ENCODE results near the gene KIF6.

KIF6 gene

DNA sequence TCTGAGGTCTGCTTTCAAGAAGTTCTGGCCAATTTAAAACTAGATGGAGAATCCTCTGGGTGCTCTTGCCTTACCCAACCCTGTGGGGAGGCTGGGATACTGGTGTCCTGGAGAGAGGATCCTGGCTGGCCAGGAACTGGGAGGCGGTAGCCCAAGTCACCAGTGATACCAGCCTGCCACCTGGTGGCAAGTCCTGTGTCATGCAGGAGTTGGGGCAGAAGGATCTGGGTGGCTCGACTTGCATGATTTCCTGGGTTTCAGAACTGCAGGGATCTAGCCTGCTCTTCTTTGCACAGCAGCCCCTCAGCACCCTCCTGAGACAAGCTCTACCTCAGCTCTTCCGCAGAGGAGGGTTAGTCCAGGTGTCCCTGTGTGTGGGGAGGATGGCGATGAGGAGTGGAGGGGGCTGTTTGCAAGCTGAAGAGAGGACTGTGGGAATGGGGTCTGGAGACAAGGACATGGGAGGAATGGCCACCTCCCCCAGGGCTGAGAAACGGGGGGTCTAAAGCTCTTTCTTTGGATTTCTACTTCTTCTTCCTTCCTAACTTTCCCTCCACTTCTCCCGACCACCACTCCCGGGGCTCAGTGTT, 415.2 kb downstream of the KIF6 start:
- TF ChIP-seq, protein P1, sequence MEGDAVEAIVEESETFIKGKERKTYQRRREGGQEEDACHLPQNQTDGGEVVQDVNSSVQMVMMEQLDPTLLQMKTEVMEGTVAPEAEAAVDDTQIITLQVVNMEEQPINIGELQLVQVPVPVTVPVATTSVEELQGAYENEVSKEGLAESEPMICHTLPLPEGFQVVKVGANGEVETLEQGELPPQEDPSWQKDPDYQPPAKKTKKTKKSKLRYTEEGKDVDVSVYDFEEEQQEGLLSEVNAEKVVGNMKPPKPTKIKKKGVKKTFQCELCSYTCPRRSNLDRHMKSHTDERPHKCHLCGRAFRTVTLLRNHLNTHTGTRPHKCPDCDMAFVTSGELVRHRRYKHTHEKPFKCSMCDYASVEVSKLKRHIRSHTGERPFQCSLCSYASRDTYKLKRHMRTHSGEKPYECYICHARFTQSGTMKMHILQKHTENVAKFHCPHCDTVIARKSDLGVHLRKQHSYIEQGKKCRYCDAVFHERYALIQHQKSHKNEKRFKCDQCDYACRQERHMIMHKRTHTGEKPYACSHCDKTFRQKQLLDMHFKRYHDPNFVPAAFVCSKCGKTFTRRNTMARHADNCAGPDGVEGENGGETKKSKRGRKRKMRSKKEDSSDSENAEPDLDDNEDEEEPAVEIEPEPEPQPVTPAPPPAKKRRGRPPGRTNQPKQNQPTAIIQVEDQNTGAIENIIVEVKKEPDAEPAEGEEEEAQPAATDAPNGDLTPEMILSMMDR (IDR thresholded peaks at IDR 0.05; ENCODE audit: insufficient read depth, low read depth, low read length, missing control alignments): peak; percentile 93
- DNase-seq (ENCODE audit: low read depth): peak; percentile 63
- no peak overlapping the region for H3K4me3 ChIP-seq (ENCODE audit: low read depth, low read length)

DNA sequence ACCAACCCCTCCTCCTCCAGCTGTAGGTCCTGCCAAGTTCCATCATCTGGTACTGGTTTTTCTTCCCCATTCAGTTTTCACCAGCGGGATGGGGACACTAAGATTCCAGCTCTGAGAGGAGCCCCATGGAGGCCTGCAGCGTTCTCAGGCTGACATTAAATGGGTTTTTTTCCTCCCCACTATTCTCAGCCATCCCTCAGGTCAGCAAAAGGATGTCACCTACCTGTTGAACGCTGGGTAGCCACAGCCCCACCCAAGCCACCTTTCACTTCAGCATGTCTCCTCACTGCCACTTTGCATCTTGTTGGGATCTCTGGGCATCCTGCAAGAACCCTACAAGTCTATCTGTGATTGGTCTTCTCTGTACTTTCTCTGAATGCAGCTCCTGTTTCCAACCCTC, 417.7 kb downstream of the KIF6 start:
- H3K4me3 ChIP-seq (ENCODE audit: low read depth, low read length): no peak overlapping the region
- no peak for DNase-seq (ENCODE audit: low read depth)
- TF ChIP-seq, protein P1 (IDR thresholded peaks at IDR 0.05; ENCODE audit: insufficient read depth, low read depth, low read length, missing control alignments): no peak

- TF ChIP-seq, protein P1 (IDR thresholded peaks at IDR 0.05; ENCODE audit: insufficient read depth, low read depth, low read length, missing control alignments): no peak
- DNase-seq (ENCODE audit: low read depth): no peak
- H3K4me3 ChIP-seq (ENCODE audit: low read depth, low read length): no peak overlapping the region
Observed at GRCh38 chr6:39304951-39305350, 420.3 kb downstream of the KIF6 start.

DNA sequence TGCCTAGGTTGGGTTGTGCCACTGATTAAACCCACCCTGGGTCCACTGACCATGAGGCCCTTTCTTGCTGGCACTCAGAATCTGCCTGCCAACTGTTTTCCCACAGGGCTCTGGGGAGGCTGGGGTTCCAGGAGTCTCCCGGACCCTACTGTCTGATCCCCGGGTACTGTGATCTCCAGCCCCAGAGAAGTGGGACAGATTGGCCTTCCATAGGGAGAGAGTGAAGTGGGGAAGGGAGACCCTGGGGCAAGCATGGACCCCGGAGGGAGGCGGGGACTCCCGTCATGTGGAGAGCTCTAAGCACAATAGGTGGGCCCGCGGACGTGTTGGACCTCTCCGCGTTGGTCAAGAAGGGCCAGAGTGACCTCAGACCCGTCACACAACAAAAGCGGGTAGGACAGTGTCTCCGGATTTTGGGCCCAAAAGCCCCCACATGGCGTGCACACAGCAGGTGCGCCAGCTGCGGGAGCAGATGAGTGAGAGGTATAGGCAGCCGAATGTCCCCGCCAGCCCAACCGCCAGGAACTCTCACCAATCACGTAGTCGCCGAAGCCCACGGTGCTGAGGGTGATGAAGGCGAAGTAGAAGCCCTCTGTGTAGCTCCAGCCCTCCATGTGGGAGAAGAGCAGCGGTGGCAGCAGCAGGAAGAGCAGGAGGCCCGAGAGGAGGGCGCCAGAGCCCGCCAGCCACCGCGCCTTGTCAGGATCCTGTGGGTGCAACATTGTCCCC, 421.6 kb downstream of the KIF6 start:
- no peak for DNase-seq (ENCODE audit: low read depth)
- H3K4me3 ChIP-seq (ENCODE audit: low read depth, low read length): no peak overlapping the region
- TF ChIP-seq, protein P1 (IDR thresholded peaks at IDR 0.05; ENCODE audit: insufficient read depth, low read depth, low read length, missing control alignments): no peak

DNA sequence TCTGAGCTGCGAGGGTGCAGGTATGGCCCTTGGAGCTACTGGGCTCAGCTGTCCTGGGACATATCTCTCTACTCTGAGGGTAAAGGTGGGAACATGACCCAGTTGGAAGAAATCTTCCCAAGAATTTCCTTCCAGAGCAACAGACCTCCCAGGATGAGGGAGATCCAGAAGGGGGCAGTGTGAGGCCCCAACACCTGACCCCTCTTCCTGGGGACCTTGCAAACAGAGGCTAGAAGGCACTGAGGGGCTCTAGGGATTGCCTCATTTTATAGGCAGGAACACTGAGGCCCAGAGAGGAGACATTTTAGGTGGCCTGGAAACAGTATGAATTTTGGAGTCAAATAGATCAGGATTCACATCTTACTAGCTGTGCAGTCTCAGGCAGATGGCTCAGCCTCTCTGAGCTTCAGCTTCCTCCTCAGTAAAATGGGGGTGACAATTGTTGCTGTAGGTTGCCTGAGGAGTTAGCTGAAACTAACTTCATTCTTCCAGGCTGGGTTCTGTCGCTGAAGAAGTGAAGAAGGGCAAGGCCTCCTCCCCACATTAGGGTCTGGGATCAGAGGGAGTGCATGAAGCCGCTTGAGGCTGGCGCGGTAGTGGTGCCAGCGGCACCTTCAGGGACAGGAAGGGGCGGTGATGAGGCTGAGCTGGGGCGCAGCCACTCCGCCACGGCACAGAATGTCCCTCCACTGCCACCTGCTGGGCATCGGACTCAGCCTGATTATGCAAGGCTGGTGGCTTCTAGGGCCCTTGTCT, 422.4 kb downstream of the KIF6 start:
- peak; percentile 85 for DNase-seq (ENCODE audit: low read depth)
- H3K4me3 ChIP-seq (ENCODE audit: low read depth, low read length): no peak overlapping the region

GRCh38 chr6:39302011-39302410, 423.2 kb downstream of the KIF6 start:
- TF ChIP-seq, protein P1 (IDR thresholded peaks at IDR 0.05; ENCODE audit: insufficient read depth, low read depth, low read length, missing control alignments): no peak
- DNase-seq (ENCODE audit: low read depth): no peak

More for the DNA sequence above, 422.4 kb downstream of the KIF6 start:
- TF ChIP-seq, protein P1 (IDR thresholded peaks at IDR 0.05; ENCODE audit: insufficient read depth, low read depth, low read length, missing control alignments): peak; percentile 88

More at GRCh38 chr6:39302011-39302410, 423.2 kb downstream of the KIF6 start:
- H3K4me3 ChIP-seq (ENCODE audit: low read depth, low read length): no peak overlapping the region
